Inflammatory macrophage (primary cell): ENCODE results near the gene SETD6.

Experiments
- DNase-seq, 2 donors: peaks; one replicate each; pipeline ENCODE4 v3.0.0-alpha.2; 2020 to 2022

Gene SETD6

GRCh38 chr16:58507963-58508670, 7.2 kb upstream of the SETD6 start:
- DNase-seq: no peak

GRCh38 chr16:58508671-58509251, 6.6 kb upstream of the SETD6 start:
- DNase-seq: no peak

- no peak for DNase-seq
Measured at GRCh38 chr16:58509256-58510096, 5.8 kb upstream of the SETD6 start.

GRCh38 chr16:58510097-58510775, 5.1 kb upstream of the SETD6 start:
- no peak for DNase-seq

GRCh38 chr16:58510776-58511628, 4.3 kb upstream of the SETD6 start:
- no peak for DNase-seq

GRCh38 chr16:58511933-58512815, 3.1 kb upstream of the SETD6 start:
- peak; percentile 53 to 67 for DNase-seq

GRCh38 chr16:58513874-58514273, 1.4 kb upstream of the SETD6 start:
- no peak for DNase-seq

GRCh38 chr16:58515871-58516767, 802 bp downstream of the SETD6 start:
- DNase-seq: no peak

GRCh38 chr16:58516768-58517107, 1.4 kb downstream of the SETD6 start:
- no peak for DNase-seq

GRCh38 chr16:58518083-58518979, 3.0 kb downstream of the SETD6 start:
- DNase-seq: no peak

- no peak for DNase-seq
Measured at GRCh38 chr16:58518980-58519368, 3.7 kb downstream of the SETD6 start.

GRCh38 chr16:58519707-58520106, 4.4 kb downstream of the SETD6 start:
- DNase-seq: no peak

- DNase-seq: no peak
Measured at GRCh38 chr16:58530179-58530578, 14.9 kb downstream of the SETD6 start.

GRCh38 chr16:58532414-58532813, 17.1 kb downstream of the SETD6 start:
- no peak for DNase-seq

- DNase-seq: no peak
Measured at GRCh38 chr16:58533751-58534470, 18.6 kb downstream of the SETD6 start.

GRCh38 chr16:58535100-58535499, 19.8 kb downstream of the SETD6 start:
- DNase-seq: no peak

- no peak for DNase-seq
Measured at GRCh38 chr16:58536278-58536677, 21.0 kb downstream of the SETD6 start.
